ENCODE measurements around the gene CLIC6. TPM values are rescaled to one million over a fixed set of nuclear protein-coding genes. Genes with fewer than 3 reads are reported as not detected.

The CLIC6 gene
- polyA plus RNA-seq, 1 experiment = 0.04 TPM

DNA sequence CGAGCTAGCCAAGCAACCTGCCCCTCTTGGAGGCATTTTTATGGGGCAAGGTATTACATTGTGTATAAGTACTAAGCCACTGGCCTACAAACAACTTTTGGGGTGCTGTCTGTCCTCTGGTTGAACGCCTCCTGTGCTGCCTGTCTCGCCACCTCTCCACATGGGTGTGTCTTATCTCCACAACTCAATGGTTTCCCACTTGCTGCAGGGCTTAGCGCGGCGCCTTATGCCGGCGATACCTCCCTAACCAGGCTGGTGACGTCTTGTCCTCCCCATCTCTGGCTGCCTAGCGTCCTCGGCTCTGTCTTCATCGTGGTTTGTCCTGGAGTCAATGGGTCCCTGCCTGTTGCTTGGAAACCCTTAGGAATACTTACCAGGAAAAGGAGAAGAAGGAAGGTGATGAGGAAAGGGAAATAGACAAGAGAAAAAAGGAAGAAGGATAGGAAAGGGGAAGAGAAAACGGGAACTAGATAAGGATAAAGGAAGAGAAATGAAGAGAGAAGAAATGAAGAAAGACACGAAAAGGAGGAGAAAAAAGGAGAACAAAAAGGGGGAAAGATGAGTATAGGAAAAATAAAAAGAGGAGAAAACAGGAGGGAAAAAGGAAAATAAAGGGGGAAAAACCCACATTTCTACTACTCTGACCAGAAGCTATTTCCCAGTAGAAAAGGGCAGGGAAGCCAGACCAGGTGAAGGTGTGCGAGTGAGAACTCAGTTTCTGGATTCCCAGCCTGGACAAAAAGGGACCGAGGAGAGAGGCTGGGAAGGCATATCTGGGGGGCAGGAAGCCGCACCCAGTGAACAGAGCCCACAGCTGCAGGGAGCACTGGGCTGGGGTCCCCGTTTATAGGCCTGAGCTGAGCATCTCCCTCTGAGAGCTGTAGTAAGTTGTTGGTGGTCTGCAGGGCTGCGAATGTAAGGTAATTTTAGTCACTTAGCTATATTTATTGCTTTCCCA lies 86.2 kb downstream of the CLIC6 start:
- Histone ChIP-seq H3K4me3 (ENCODE audit: low read depth, low read length) (no peak overlapping the region), H3K27me3 (ENCODE audit: control insufficient read depth, insufficient read depth, low read length) (no peaks in the 10 kb centered on the region; the same call in 1 of the 2 replicates), H3K36me3 (ENCODE audit: control insufficient read depth, insufficient read depth, low read length) (no peaks in the 10 kb centered on the region)
- TF ChIP-seq, protein P1, sequence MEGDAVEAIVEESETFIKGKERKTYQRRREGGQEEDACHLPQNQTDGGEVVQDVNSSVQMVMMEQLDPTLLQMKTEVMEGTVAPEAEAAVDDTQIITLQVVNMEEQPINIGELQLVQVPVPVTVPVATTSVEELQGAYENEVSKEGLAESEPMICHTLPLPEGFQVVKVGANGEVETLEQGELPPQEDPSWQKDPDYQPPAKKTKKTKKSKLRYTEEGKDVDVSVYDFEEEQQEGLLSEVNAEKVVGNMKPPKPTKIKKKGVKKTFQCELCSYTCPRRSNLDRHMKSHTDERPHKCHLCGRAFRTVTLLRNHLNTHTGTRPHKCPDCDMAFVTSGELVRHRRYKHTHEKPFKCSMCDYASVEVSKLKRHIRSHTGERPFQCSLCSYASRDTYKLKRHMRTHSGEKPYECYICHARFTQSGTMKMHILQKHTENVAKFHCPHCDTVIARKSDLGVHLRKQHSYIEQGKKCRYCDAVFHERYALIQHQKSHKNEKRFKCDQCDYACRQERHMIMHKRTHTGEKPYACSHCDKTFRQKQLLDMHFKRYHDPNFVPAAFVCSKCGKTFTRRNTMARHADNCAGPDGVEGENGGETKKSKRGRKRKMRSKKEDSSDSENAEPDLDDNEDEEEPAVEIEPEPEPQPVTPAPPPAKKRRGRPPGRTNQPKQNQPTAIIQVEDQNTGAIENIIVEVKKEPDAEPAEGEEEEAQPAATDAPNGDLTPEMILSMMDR (IDR thresholded peaks at IDR 0.05; ENCODE audit: insufficient read depth, low read depth, low read length) = no peak
- ChIA-PET CTCF (interaction anchor here (0.8 kb wide), 1 partner anchor 9 kb away, joined by 5 read pairs; no protein-coding TSS in a partner anchor), POLR2A (no interaction called here)
- DNase-seq (ENCODE audit: low read depth) = no peak

DNA sequence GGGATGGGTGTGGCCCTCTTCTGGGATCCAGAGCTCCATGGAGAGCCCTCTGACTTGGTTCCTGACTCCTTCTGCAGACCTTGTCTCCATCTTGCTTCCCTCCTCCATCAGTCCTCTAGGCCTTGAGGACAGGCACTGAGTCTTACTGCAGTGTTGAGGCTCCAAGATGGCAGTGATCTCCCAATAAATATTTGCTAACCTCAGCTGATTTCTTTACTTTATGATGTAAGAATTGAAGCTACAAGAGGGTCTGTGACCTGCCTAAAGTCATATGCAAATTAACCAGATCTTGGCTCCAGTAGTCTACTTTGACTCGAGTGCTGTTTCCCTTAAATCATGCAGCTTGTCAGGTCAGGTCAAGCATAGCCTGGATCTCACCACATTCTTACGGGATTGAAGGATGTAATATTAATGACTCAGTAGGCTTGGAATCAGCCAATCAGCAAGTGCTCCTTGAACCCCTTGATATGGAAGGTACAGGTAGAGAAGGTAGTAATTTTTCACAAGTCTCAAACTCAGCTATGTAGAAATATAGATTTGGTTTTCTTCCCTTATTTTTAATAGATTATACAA lies 93.0 kb downstream of the CLIC6 start:
- H3K36me3 ChIP-seq (ENCODE audit: control insufficient read depth, insufficient read depth, low read length) = no peaks in the 10 kb centered on the region
- TF ChIP-seq, protein P1 (IDR thresholded peaks at IDR 0.05; ENCODE audit: insufficient read depth, low read depth, low read length) = no peak
- no peak for DNase-seq (ENCODE audit: low read depth)
- CTCF ChIA-PET = interaction anchor here (1.0 to 2.7 kb wide), 5 partner anchors 12 to 75 kb away, joined by 3 to 14 read pairs (median 8); no protein-coding TSS in a partner anchor
- POLR2A ChIA-PET = no interaction called here
- no peaks in the 10 kb centered on the region for H3K27me3 ChIP-seq (ENCODE audit: control insufficient read depth, insufficient read depth, low read length)
- H3K4me3 ChIP-seq (ENCODE audit: low read depth, low read length) = no peak overlapping the region

DNA sequence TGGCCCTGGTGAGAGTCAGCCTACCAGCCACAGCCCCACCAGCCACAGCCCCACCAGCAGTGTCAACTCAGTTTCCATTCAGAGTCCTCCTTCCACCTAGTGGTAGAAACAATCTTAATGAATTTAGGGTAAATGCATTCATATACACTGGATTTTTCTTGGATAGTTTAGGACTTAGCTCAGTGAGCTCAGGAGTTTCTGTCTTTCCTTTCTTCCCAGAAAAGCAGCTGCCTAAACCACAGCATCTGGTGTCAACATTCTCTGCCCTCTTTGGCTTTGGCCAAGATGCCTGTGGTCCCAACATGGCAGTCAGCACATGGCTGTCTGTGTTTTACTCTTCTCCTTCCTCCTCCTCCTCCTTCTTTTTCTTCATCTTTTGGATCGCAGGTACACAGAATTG lies 94.0 kb downstream of the CLIC6 start:
- ChIA-PET POLR2A (interaction anchor here (0.7 kb wide), 1 partner anchor 12 kb away, joined by 3 read pairs; no protein-coding TSS in a partner anchor), CTCF (interaction anchor here (0.5 to 2.7 kb wide), 6 partner anchors 11 to 1087 kb away, joined by 3 to 14 read pairs (median 8); no protein-coding TSS in a partner anchor)
- TF ChIP-seq, protein P1 (IDR thresholded peaks at IDR 0.05; ENCODE audit: insufficient read depth, low read depth, low read length) = peak; percentile 32
- no peak for DNase-seq (ENCODE audit: low read depth)
- Histone ChIP-seq H3K36me3 (ENCODE audit: control insufficient read depth, insufficient read depth, low read length) (no peaks in the 10 kb centered on the region), H3K4me3 (ENCODE audit: low read depth, low read length) (no peak overlapping the region), H3K27me3 (ENCODE audit: control insufficient read depth, insufficient read depth, low read length) (no peaks in the 10 kb centered on the region)

DNA sequence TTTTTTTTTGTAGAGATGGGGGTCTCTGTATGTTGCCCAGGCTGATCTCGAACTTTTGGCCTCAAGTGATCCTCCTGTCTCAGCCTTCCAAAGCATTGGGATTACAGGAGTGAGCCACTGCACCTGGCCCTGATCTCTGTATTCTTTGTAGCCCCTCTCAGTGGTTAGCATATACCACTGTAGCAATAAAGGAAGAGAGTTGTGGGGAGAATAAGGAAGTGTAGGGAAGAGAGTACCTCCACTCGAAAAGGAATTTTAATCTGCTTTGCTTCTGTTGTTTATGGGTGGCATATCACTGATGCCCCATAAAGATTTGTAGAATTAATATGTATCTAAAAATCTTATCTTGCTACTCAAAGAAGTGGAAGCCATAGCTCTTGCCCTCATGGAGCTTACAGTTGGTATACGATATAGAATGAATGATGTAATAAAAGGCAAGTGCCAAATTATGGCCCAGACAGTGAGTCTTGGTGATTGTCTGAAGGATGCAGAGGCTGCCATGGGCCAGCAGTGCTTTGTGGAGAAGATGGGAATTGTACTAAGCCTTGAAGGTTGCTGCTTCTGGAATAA lies 96.0 kb downstream of the CLIC6 start:
- ChIA-PET CTCF (interaction anchor here (1.1 to 1.3 kb wide), 2 partner anchors 19 to 72 kb away, joined by 5 to 7 read pairs; no protein-coding TSS in a partner anchor), POLR2A (no interaction called here)
- TF ChIP-seq, protein P1 (IDR thresholded peaks at IDR 0.05; ENCODE audit: insufficient read depth, low read depth, low read length) = no peak
- H3K27me3 ChIP-seq (ENCODE audit: control insufficient read depth, insufficient read depth, low read length) = no peaks in the 10 kb centered on the region
- DNase-seq (ENCODE audit: low read depth) = no peak
- no peak overlapping the region for H3K4me3 ChIP-seq (ENCODE audit: low read depth, low read length)
- H3K36me3 ChIP-seq (ENCODE audit: control insufficient read depth, insufficient read depth, low read length) = no peaks in the 10 kb centered on the region

DNA sequence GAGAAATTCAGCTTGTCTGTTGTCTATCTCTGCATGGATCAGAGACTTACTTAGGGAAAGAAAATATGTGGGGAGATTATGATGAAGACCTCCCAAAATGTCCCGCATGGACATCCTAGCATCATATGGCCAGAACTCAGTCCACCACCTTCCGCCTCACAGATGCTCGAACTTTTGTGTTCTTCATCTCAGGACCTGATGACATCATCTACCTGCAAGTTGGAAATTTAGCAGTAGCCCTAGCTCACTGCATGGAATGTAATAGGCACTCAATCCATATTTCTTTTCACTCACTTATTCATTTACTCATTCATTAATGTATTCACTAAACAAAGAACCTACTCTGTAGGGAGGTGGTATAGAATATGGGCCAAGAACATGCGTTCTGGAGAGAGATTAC lies 96.8 kb downstream of the CLIC6 start:
- TF ChIP-seq, protein P1 (IDR thresholded peaks at IDR 0.05; ENCODE audit: insufficient read depth, low read depth, low read length) = no peak
- POLR2A ChIA-PET = no interaction called here
- H3K27me3 ChIP-seq (ENCODE audit: control insufficient read depth, insufficient read depth, low read length) = no peaks in the 10 kb centered on the region
- no peak for DNase-seq (ENCODE audit: low read depth)
- H3K4me3 ChIP-seq (ENCODE audit: low read depth, low read length) = no peak overlapping the region
- no peaks in the 10 kb centered on the region for H3K36me3 ChIP-seq (ENCODE audit: control insufficient read depth, insufficient read depth, low read length)
- CTCF ChIA-PET = interaction anchor here (0.7 to 1.3 kb wide), 3 partner anchors 20 to 72 kb away, joined by 3 to 7 read pairs (median 5); no protein-coding TSS in a partner anchor

Measured in BJ (cell line).